Spleen (tissue), 11 donors: ENCODE results near the gene MTPN. TPM values are rescaled to one million over a fixed set of nuclear protein-coding genes. Genes with fewer than 3 reads are reported as not detected.

ENCODE experiments used
- DNase-seq: peaks from one replicate; pipeline ENCODE4 v3.0.0-alpha.2; 2020
- H3K27ac ChIP-seq, 8 donors: fragments of 200-600 bp; sonication (generic) in 7 of 8; 1 replicate in 4 of 8; 2 replicates in 4 of 8; pipeline versions ENCODE4 v1.5.0 to v1.8.0; 2016 to 2021; ENCODE audit warnings: inconsistent platforms in 4 of 8, mild to moderate bottlenecking in 4 of 8, moderate library complexity in 1 of 8
- H3K27me3 ChIP-seq, 7 donors: fragments of 200-600 bp; sonication (generic) in 6 of 7; replicated peaks in 1 of 7; 1 replicate in 4 of 7; 2 replicates in 3 of 7; pipeline versions ENCODE4 v1.5.0 to v1.8.0; 2016 to 2021; ENCODE audit warnings: inconsistent platforms in 3 of 7, mild to moderate bottlenecking in 1 of 7
- H3K36me3 ChIP-seq, 6 donors: fragments of 200-600 bp; sonication (generic) in 5 of 6; 1 replicate in 4 of 6; 2 replicates in 2 of 6; pipeline versions ENCODE4 v1.5.0 to v1.8.0; 2016 to 2021; ENCODE audit warnings: inconsistent platforms in 2 of 6
- H3K4me1 ChIP-seq, 6 donors: fragments of 200-600 bp; sonication (generic) in 5 of 6; 1 replicate in 3 of 6; 2 replicates in 3 of 6; pipeline versions ENCODE4 v1.5.0 to v1.8.0; 2016 to 2021; ENCODE audit warnings: inconsistent platforms in 3 of 6
- H3K4me3 ChIP-seq, 8 donors: fragments of 200-600 bp; sonication (generic) in 7 of 8; 1 replicate in 4 of 8; 2 replicates in 4 of 8; pipeline versions ENCODE4 v1.5.0 to v1.8.0; 2016 to 2021; ENCODE audit warnings: inconsistent platforms in 4 of 8, mild to moderate bottlenecking in 4 of 8, moderate library complexity in 2 of 8
- H3K9me3 ChIP-seq, 8 donors: fragments of 200-600 bp; sonication (generic) in 7 of 8; 1 replicate in 4 of 8; 2 replicates in 4 of 8; pipeline versions ENCODE4 v1.5.0 to v1.8.0; 2016 to 2021; ENCODE audit warnings: inconsistent platforms in 4 of 8
- CTCF ChIP-seq, 11 experiments: fragments of 200-600 bp in 7 of 11; fragments of 450-650 bp in 4 of 11; sonication (generic) in 4 of 11; IDR thresholded peaks in 8 of 11; conservative IDR thresholded peaks in 3 of 11; 1 replicate in 7 of 11; 2 replicates in 4 of 11; pipeline versions ENCODE4 v1.4.0 to v1.8.0; 2016 to 2021; ENCODE audit warnings: antibody characterized with exemption in 11 of 11, inconsistent platforms in 4 of 11, mild to moderate bottlenecking in 1 of 11
- POLR2A ChIP-seq, 3 donors: fragments of 450-650 bp; IDR thresholded peaks; one replicate each; pipeline ENCODE4 v1.5.1; 2017; ENCODE audit warnings: antibody characterized with exemption in 3 of 3, mild to moderate bottlenecking in 1 of 3
- POLR2AphosphoS5 ChIP-seq, 3 donors: sonication (generic); formaldehyde crosslinking; IDR thresholded peaks; one replicate each; pipeline ENCODE4 v1.5.1; 2017; ENCODE audit warnings: antibody characterized with exemption in 3 of 3
- WGBS, 5 donors: extraction: QIAGEN DNeasy Blood & Tissue Kit in 3 of 5; methylation state at CpG; one replicate each; pipeline versions ENCODE4 v1.1.5 to v1.1.7; 2013 to 2018; 5-methylcytosine and 5-hydroxymethylcytosine counted together
- intact Hi-C: fragments of 100-400 bp; cut with DNase I; formaldehyde crosslinking; loops from one replicate; pipeline ENCODE4 v1.15.0; 2023; ENCODE audit warnings: low total_unique reads
- polyA plus RNA-seq, 3 donors: library from polyadenylated mRNA; stranded (reverse); fragments of 200-250 nt; gene quantifications; one replicate each; pipeline ENCODE4 v1.2.1, GENCODE V29; 2013
- total RNA-seq, 7 donors: library from RNA; depleted of rRNA in 3 of 7; stranded (reverse); fragments of >200 nt in 3 of 7; fragmentation: NEBNext Ultra II Directional in 4 of 7; extraction: Animal tissue kit (Norgen Biotek cat#: 25700) in 4 of 7; gene quantifications; one replicate each; pipeline versions ENCODE4 v1.1.0 to v1.2.1, GENCODE V29; 2016 to 2021
- donor health status: healthy with polysubstance abuse.
- donor health status: DM: no; HTN: no; CAD: no; lungs with moderate emphysema.
- donor health status: DM: no; HTN: no; CAD: no.
- donor health status: Bipolar disorder and iron deficiency.
- donor health status: healthy.
- donor health status: DM: no; HTN: no; CAD: no.
- donor health status: DM: yes; HTN: yes; CAD: no.

The MTPN gene
- total and polyA plus RNA-seq, 10 donors, result 43.2 to 192 (median 157) TPM

GRCh38 chr7:135995748-135996147 lies 18.6 kb upstream of the MTPN start:
- 94 to 99% (median 95%) methylated on average over 2 of the region's 2 CpGs for WGBS, 5 donors
- intact Hi-C loops, result no loop called here
- Histone ChIP-seq H3K27me3 (no peaks in the 10 kb centered on the region), H3K36me3 (no peaks in the 10 kb centered on the region), H3K9me3 (peaks cover 0 to 6% (median 0%) of the 10 kb centered on the region in 8 donors), H3K4me1 (peaks cover 0 to 12% (median 6%) of the 10 kb centered on the region in 6 donors), H3K4me3 (no peak overlapping the region), H3K27ac (no peak overlapping the region)
- no peak for TF ChIP-seq POLR2AphosphoS5 (IDR thresholded peaks at IDR 0.05)
- no peak for TF ChIP-seq POLR2A (IDR thresholded peaks at IDR 0.05)
- TF ChIP-seq CTCF (IDR thresholded peaks at IDR 0.05 in 8 of 11, conservative IDR thresholded peaks at IDR 0.05 in 3 of 11), result no peak
- DNase-seq, result no peak

- TF ChIP-seq POLR2AphosphoS5 (IDR thresholded peaks at IDR 0.05), result no peak
- no peak for TF ChIP-seq CTCF (IDR thresholded peaks at IDR 0.05 in 8 of 11, conservative IDR thresholded peaks at IDR 0.05 in 3 of 11)
- intact Hi-C loops, result no loop called here
- H3K27me3 ChIP-seq, result no peaks in the 10 kb centered on the region
- H3K27ac ChIP-seq, result peak overlapping the region in 2 of 8 donors; percentile 16 to 44
- no peaks in the 10 kb centered on the region for H3K9me3 ChIP-seq
- 74 to 92% (median 88%) methylated on average over 6 of the region's 6 CpGs for WGBS, 5 donors
- no peaks in the 10 kb centered on the region for H3K36me3 ChIP-seq
- no peak overlapping the region for H3K4me3 ChIP-seq
- peaks cover 0 to 19% (median 6%) of the 10 kb centered on the region in 6 donors for H3K4me1 ChIP-seq
- DNase-seq, result no peak
These were observed 17.5 kb upstream of the MTPN start for GRCh38 chr7:135994466-135995205.

- peak overlapping the region in 3 of 8 donors; percentile 16 to 44 (median 30) for H3K27ac ChIP-seq
- DNase-seq, result no peak
- intact Hi-C loops, result no loop called here
- H3K27me3 ChIP-seq, result no peaks in the 10 kb centered on the region
- H3K4me3 ChIP-seq, result no peak overlapping the region
- no peaks in the 10 kb centered on the region for H3K9me3 ChIP-seq
- no peaks in the 10 kb centered on the region for H3K36me3 ChIP-seq
- WGBS, 5 donors, result 74 to 84% (median 81%) methylated on average over 3 of the region's 3 CpGs
- H3K4me1 ChIP-seq, result peaks cover 0 to 19% (median 6%) of the 10 kb centered on the region in 6 donors
- TF ChIP-seq POLR2A (IDR thresholded peaks at IDR 0.05), result no peak
- no peak for TF ChIP-seq CTCF (IDR thresholded peaks at IDR 0.05 in 8 of 11, conservative IDR thresholded peaks at IDR 0.05 in 3 of 11)
- TF ChIP-seq POLR2AphosphoS5 (IDR thresholded peaks at IDR 0.05), result no peak
These were observed 16.8 kb upstream of the MTPN start for GRCh38 chr7:135993950-135994349.

GRCh38 chr7:135991906-135992305 lies 14.7 kb upstream of the MTPN start:
- TF ChIP-seq POLR2A (IDR thresholded peaks at IDR 0.05) (no peak), POLR2AphosphoS5 (IDR thresholded peaks at IDR 0.05) (no peak), CTCF (IDR thresholded peaks at IDR 0.05 in 8 of 11, conservative IDR thresholded peaks at IDR 0.05 in 3 of 11) (no peak)
- no peak overlapping the region for H3K27ac ChIP-seq
- H3K27me3 ChIP-seq, result no peaks in the 10 kb centered on the region
- intact Hi-C loops, result no loop called here
- H3K4me3 ChIP-seq, result no peak overlapping the region
- no peaks in the 10 kb centered on the region for H3K36me3 ChIP-seq
- no peaks in the 10 kb centered on the region for H3K9me3 ChIP-seq
- no peak for DNase-seq
- 86 to 100% (median 90%) methylated on average over 2 of the region's 2 CpGs for WGBS, 5 donors
- peaks cover 0 to 19% (median 6%) of the 10 kb centered on the region in 6 donors for H3K4me1 ChIP-seq
